ENCODE measurements around the gene RTP5. TPM values are rescaled to one million over a fixed set of nuclear protein-coding genes. Genes with fewer than 3 reads are reported as not detected.
"Not testable (repeated sequence)": the region's sequence is repeated elsewhere in the genome, so short reads cannot be mapped to it uniquely, and the experiment has no call there.

The RTP5 gene
- total RNA-seq, 1 experiment from 2014 or later, result not detected

- DNase-seq (ENCODE audit: low read depth), result no peak
Observed at GRCh38 chr2:241901500-241902351, 32.2 kb downstream of the RTP5 start.

GRCh38 chr2:241902357-241902991 lies 32.9 kb downstream of the RTP5 start:
- DNase-seq (ENCODE audit: low read depth), result no peak

- no peak for DNase-seq (ENCODE audit: low read depth)
Observed at GRCh38 chr2:241903121-241904010, 33.8 kb downstream of the RTP5 start.

- no peak for DNase-seq (ENCODE audit: low read depth)
Observed at GRCh38 chr2:241904011-241904718, 34.6 kb downstream of the RTP5 start.

GRCh38 chr2:241904791-241905710 lies 35.5 kb downstream of the RTP5 start:
- DNase-seq (ENCODE audit: low read depth), result no peak

- DNase-seq (ENCODE audit: low read depth), result no peak
Observed at GRCh38 chr2:241905716-241906377, 36.3 kb downstream of the RTP5 start.

GRCh38 chr2:241906378-241906770 lies 36.8 kb downstream of the RTP5 start:
- DNase-seq (ENCODE audit: low read depth), result not testable (repeated sequence)

- no peak for DNase-seq (ENCODE audit: low read depth)
Observed at GRCh38 chr2:241906826-241907570, 37.5 kb downstream of the RTP5 start.

GRCh38 chr2:241907831-241908230 lies 38.3 kb downstream of the RTP5 start:
- not testable (repeated sequence) for DNase-seq (ENCODE audit: low read depth)

- no peak for DNase-seq (ENCODE audit: low read depth)
Observed at GRCh38 chr2:241908686-241909420, 39.3 kb downstream of the RTP5 start.

- DNase-seq (ENCODE audit: low read depth), result no peak
Observed at GRCh38 chr2:241909769-241910168, 40.2 kb downstream of the RTP5 start.

GRCh38 chr2:241910604-241911520 lies 41.3 kb downstream of the RTP5 start:
- DNase-seq (ENCODE audit: low read depth), result no peak

- DNase-seq (ENCODE audit: low read depth), result no peak
Observed at GRCh38 chr2:241911551-241911950, 42.0 kb downstream of the RTP5 start.

- DNase-seq (ENCODE audit: low read depth), result no peak
Observed at GRCh38 chr2:241912021-241912555, 42.6 kb downstream of the RTP5 start.

- DNase-seq (ENCODE audit: low read depth), result no peak
Observed at GRCh38 chr2:241913703-241914102, 44.2 kb downstream of the RTP5 start.

- no peak for DNase-seq (ENCODE audit: low read depth)
Observed at GRCh38 chr2:241914542-241914941, 45.0 kb downstream of the RTP5 start.

GRCh38 chr2:241921631-241922030 lies 52.1 kb downstream of the RTP5 start:
- DNase-seq (ENCODE audit: low read depth), result not testable (repeated sequence)

Data from LHCN-M2 (cell line).